Muscle of leg (tissue), 11 donors: ENCODE results near the gene RALGDS. TPM values are rescaled to one million over a fixed set of nuclear protein-coding genes. Genes with fewer than 3 reads are reported as not detected.

Experiments
- DNase-seq: peaks from one replicate; pipeline ENCODE4 v3.0.0; 2013
- H3K27ac ChIP-seq: one replicate; pipeline ENCODE4 v1.5.1; 2013; ENCODE audit warnings: mild to moderate bottlenecking, low read length, control low read depth
- H3K27me3 ChIP-seq: one replicate; pipeline ENCODE4 v1.6.1; 2013; ENCODE audit warnings: low read length; ENCODE audit not compliant: control insufficient read depth, insufficient read depth
- H3K36me3 ChIP-seq: one replicate; pipeline ENCODE4 v1.6.1; 2013; ENCODE audit warnings: low read length; ENCODE audit not compliant: control insufficient read depth, insufficient read depth
- H3K4me1 ChIP-seq: one replicate; pipeline ENCODE4 v1.6.1; 2013; ENCODE audit warnings: low read length; ENCODE audit not compliant: control insufficient read depth, insufficient read depth
- H3K4me3 ChIP-seq: one replicate; pipeline ENCODE4 v1.5.1; 2013; ENCODE audit warnings: low read length, control low read depth
- H3K9me3 ChIP-seq: replicated peaks from 2 replicates; pipeline ENCODE4 v1.6.1; 2013; ENCODE audit warnings: low read depth, low read length; ENCODE audit not compliant: control insufficient read depth
- WGBS: methylation state at CpG from one replicate; pipeline ENCODE4 v1.1.5; 2013; ENCODE audit warnings: missing lambda C conversion rate; ENCODE audit not compliant: insufficient coverage; 5-methylcytosine and 5-hydroxymethylcytosine counted together
- polyA plus RNA-seq, 8 donors: library from polyadenylated mRNA; unstranded; fragments of 120-200 nt; gene quantifications; one replicate each; pipeline versions ENCODE4 v1.2.1 to v1.2.3, GENCODE V29; 2013; ENCODE audit warnings: inconsistent platforms in 1 of 8, low replicate concordance in 1 of 8; ENCODE audit not compliant: insufficient read length in 8 of 8, insufficient read depth in 1 of 8
- total RNA-seq: library from RNA; stranded (reverse); fragments of 120-200 nt; gene quantifications from one replicate; pipeline ENCODE4 v1.2.4, GENCODE V29; 2013

RALGDS gene
- total and polyA plus RNA-seq, 9 donors = 42.5 to 53.2 (median 49.0) TPM

- H3K36me3 ChIP-seq = peaks cover 48% of the 10 kb centered on the region
- H3K27me3 ChIP-seq = no peaks in the 10 kb centered on the region
- H3K4me1 ChIP-seq = peaks cover 63% of the 10 kb centered on the region
- no peak for DNase-seq
- peak overlapping the region; percentile 91 for H3K27ac ChIP-seq
- no peaks in the 10 kb centered on the region for H3K9me3 ChIP-seq
- no peak overlapping the region for H3K4me3 ChIP-seq
- WGBS = 48% methylated on average over 17 of the region's 19 CpGs
Observed at GRCh38 chr9:133113163-133113948, 7.7 kb downstream of the RALGDS start.

GRCh38 chr9:133112663-133113026, 8.4 kb downstream of the RALGDS start:
- H3K36me3 ChIP-seq = peaks cover 55% of the 10 kb centered on the region
- 68% methylated on average over 5 of the region's 7 CpGs for WGBS
- H3K27ac ChIP-seq = peak overlapping the region; percentile 91
- no peaks in the 10 kb centered on the region for H3K9me3 ChIP-seq
- peaks cover 56% of the 10 kb centered on the region for H3K4me1 ChIP-seq
- H3K4me3 ChIP-seq = no peak overlapping the region
- peak; percentile 76 for DNase-seq
- H3K27me3 ChIP-seq = no peaks in the 10 kb centered on the region

- WGBS = 85% methylated on average over 25 of the region's 30 CpGs
- peaks cover 61% of the 10 kb centered on the region for H3K36me3 ChIP-seq
- no peak for DNase-seq
Observed at GRCh38 chr9:133111808-133112662, 9.0 kb downstream of the RALGDS start.

GRCh38 chr9:133109931-133110650, 10.9 kb downstream of the RALGDS start:
- Histone ChIP-seq H3K4me3 (no peak overlapping the region), H3K4me1 (peaks cover 31% of the 10 kb centered on the region), H3K36me3 (peaks cover 68% of the 10 kb centered on the region), H3K27ac (no peak overlapping the region), H3K9me3 (no peaks in the 10 kb centered on the region), H3K27me3 (no peaks in the 10 kb centered on the region)
- no peak for DNase-seq
- WGBS = 92% methylated on average over 18 of the region's 18 CpGs

More at GRCh38 chr9:133111808-133112662, 9.0 kb downstream of the RALGDS start:
- H3K9me3 ChIP-seq = no peaks in the 10 kb centered on the region
- peak overlapping the region; percentile 91 for H3K27ac ChIP-seq
- H3K27me3 ChIP-seq = no peaks in the 10 kb centered on the region
- peaks cover 50% of the 10 kb centered on the region for H3K4me1 ChIP-seq
- H3K4me3 ChIP-seq = no peak overlapping the region

- Histone ChIP-seq H3K36me3 (peaks cover 78% of the 10 kb centered on the region), H3K4me3 (no peak overlapping the region), H3K9me3 (no peaks in the 10 kb centered on the region), H3K27me3 (no peaks in the 10 kb centered on the region), H3K4me1 (peaks cover 20% of the 10 kb centered on the region), H3K27ac (no peak overlapping the region)
- WGBS = 91% methylated on average over 11 of the region's 19 CpGs
- no peak for DNase-seq
Observed at GRCh38 chr9:133108794-133109641, 12.0 kb downstream of the RALGDS start.

- no peak for DNase-seq
- no peaks in the 10 kb centered on the region for H3K9me3 ChIP-seq
- H3K36me3 ChIP-seq = peaks cover 85% of the 10 kb centered on the region
- H3K4me3 ChIP-seq = no peak overlapping the region
- H3K27ac ChIP-seq = no peak overlapping the region
- peaks cover 11% of the 10 kb centered on the region for H3K4me1 ChIP-seq
- WGBS = 91% methylated on average over 15 of the region's 18 CpGs
- H3K27me3 ChIP-seq = no peaks in the 10 kb centered on the region
Observed at GRCh38 chr9:133107961-133108793, 12.9 kb downstream of the RALGDS start.

- H3K4me1 ChIP-seq = peaks cover 3% of the 10 kb centered on the region
- DNase-seq = no peak
- no peaks in the 10 kb centered on the region for H3K9me3 ChIP-seq
- H3K4me3 ChIP-seq = no peak overlapping the region
- peaks cover 91% of the 10 kb centered on the region for H3K36me3 ChIP-seq
- H3K27me3 ChIP-seq = no peaks in the 10 kb centered on the region
- WGBS = 87% methylated on average over 4 of the region's 13 CpGs
- no peak overlapping the region for H3K27ac ChIP-seq
Observed at GRCh38 chr9:133107245-133107722, 13.8 kb downstream of the RALGDS start.

GRCh38 chr9:133106511-133107244, 14.4 kb downstream of the RALGDS start:
- 89% methylated on average over 15 of the region's 17 CpGs for WGBS
- Histone ChIP-seq H3K27me3 (no peaks in the 10 kb centered on the region), H3K4me3 (no peak overlapping the region), H3K36me3 (peaks cover 93% of the 10 kb centered on the region), H3K4me1 (no peaks in the 10 kb centered on the region), H3K27ac (no peak overlapping the region), H3K9me3 (no peaks in the 10 kb centered on the region)
- no peak for DNase-seq
